Suprapubic skin (tissue), 3 donors: Measurements from ENCODE around the gene RNF222.

Experiments
- CTCF ChIP-seq, 2 donors: fragments of 200-600 bp in 1 of 2; fragments of 450-650 bp in 1 of 2; sonication (generic) in 1 of 2; IDR thresholded peaks; one replicate each; pipeline ENCODE4 v1.5.1; 2016 to 2019; ENCODE audit warnings: antibody characterized with exemption in 2 of 2, mild to moderate bottlenecking in 1 of 2, moderate library complexity in 1 of 2
- POLR2A ChIP-seq, 2 donors: fragments of 450-650 bp; IDR thresholded peaks; one replicate each; pipeline ENCODE4 v1.6.1; 2017; ENCODE audit warnings: antibody characterized with exemption in 2 of 2, mild to moderate bottlenecking in 2 of 2, moderate library complexity in 2 of 2

GRCh38 chr17:8417806-8418205, 20.2 kb upstream of the RNF222 start:
- TF ChIP-seq POLR2A (IDR thresholded peaks at IDR 0.05): no peak
- TF ChIP-seq CTCF (IDR thresholded peaks at IDR 0.05): no peak
